Putamen (tissue), 1 donor: ENCODE measurements around the gene BBS9.
"Not testable (repeated sequence)": the region's sequence is repeated elsewhere in the genome, so short reads cannot be mapped to it uniquely, and the experiment has no call there.

Source experiments
- DNase-seq: peaks from one replicate; pipeline ENCODE4 v3.0.0-alpha.2; 2016; ENCODE audit warnings: low spot score

The BBS9 gene

GRCh38 chr7:33196221-33196620 is 66.9 kb downstream of the BBS9 start:
- DNase-seq, result no peak

DNA sequence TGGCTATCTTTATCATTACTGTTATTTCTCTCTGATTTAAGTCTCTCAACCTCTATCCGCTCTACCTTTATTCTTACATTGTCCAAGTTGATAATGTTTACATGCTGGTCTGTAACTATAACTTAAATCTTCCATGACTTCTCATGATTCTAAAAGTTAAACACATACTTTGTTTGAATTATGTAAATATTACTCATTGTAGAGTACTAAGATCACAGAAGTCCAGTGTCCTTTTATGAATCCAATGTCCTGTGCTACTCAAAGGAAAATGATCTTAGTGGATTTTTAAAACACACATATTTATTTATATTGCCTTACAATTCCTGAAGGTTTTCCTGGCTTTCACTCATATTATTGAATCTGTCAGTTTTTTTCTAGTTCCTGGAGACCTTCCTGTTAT is 70.9 kb downstream of the BBS9 start:
- no peak for DNase-seq

- no peak for DNase-seq
These were observed 72.5 kb downstream of the BBS9 start for GRCh38 chr7:33201821-33202220.

DNA sequence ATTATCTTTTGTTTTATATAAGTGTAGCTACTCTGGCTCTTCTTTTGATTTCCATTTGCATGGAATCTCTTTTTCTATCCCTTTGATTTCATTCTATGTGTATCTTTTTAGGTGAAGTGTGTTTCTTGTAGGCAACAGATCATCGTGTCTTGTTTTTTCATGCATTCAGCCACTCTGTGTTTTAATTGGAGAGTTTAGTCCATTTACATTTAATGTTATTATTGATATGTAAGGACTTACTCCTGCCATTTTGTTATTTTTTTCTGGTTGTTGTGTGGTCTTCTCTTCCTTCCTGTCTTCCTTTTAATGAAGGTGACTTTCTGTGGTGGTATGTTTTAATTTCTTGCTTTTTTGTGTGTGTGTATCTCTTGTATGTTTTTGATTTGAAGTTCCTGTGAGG is 81.6 kb downstream of the BBS9 start:
- DNase-seq, result no peak

- DNase-seq, result no peak
These were observed 82.8 kb downstream of the BBS9 start for GRCh38 chr7:33212144-33212543.

DNA sequence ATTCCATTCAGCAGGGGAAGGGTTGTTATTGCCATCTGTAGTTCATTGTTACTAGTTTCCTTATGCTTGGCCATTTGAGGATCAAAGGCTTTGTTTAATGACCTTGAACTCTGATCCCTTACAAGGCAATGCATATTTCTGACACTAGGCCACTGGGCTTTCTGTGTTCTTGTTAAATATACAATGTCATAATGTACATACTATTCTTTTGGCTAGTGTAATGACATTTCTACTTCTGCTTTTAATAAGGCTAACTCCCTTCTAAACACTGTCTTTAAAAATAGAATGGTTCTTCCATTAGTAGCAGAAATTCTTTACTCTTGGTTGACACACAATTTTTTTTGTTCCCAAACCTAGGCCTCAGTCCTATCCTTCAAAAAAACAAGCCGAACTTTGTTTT is 86.6 kb downstream of the BBS9 start:
- DNase-seq, result no peak

DNA sequence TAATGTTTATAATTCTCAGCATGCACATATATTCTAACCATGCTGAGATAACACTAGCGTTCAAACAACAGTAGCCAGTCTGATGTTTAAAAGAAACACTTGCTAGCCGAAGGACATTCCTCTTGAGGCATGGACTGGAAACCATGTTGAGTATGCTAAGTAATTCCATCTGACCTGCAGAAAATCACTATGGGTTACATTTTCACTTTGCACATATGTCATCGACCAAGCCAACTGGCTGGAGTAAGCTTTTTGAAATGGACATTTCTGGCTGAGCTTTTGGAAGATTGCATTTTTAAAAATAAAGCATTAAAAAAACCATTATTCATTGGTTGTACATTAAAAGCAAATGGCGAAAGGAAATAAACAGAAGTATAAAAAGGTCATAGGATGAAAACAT is 88.2 kb downstream of the BBS9 start:
- no peak for DNase-seq

DNA sequence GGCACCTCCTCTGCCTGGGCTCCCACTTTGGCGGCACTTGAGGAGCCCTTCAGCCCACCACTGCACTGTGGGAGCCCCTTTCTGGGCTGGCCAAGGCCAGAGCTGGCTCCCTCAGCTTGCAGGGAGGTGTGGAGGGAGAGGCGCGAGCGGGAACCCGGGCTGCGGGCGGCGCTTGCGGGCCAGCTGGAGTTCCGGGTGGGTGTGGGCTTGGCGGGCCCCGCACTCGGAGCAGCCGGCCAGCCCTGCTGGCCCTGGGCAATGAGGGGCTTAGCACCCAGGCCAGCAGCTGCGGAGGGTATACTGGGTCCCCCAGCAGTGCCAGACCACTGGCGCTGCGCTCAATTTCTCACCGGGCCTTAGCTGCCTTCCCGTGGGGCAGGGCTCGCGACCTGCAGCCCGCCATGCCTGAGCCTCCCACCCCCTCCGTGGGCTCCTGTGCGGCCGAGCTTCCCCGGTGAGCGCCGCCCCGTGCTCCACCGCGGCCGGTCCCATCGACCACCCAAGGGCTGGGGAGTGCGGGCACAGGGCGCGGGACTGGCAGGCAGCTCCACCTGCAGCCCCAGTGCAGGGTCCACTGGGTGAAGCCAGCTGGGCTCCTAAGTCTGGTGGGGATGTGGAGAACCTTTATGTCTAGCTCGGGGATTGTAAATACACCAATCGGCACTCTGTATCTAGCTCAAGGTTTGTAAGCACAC is 89.6 kb downstream of the BBS9 start:
- not testable (repeated sequence) for DNase-seq

DNA sequence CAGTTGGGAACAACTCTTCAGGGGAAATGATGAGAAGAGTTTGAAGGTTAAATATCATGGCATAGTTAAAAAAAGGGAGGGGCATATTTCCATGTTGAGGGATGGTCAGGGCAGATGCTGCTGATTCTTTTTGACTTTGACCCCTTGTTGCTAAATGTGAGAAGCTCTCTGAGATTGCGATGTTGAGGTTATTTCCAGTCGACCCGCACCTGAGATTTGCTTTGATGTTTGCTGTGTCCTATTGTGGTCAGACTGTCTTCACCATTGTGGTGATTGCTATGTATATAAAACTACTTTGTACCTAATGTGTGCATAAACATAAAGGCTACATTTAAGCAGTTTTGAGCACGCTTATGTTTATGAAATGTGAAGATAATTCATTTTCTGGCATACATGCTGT is 90.9 kb downstream of the BBS9 start:
- DNase-seq, result no peak

DNA sequence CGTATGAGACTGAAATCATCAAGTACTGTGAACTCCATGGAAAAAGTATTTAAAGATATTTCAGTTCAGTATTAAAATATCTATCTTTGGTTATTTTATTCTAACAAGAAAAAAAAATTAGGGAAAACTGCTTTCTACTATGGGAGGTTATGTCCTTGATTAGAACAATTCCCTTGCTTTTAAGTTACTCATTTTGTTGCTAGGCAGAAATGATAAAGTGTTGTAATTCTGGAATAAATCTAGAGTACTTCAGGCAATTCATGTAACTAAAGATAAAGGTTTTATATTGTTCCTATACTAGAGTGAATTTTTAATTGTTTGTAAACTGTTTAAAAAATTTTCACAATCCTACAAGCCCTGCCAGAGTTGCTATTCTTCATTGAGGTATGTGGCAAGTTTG is 92.0 kb downstream of the BBS9 start:
- DNase-seq, result no peak

DNA sequence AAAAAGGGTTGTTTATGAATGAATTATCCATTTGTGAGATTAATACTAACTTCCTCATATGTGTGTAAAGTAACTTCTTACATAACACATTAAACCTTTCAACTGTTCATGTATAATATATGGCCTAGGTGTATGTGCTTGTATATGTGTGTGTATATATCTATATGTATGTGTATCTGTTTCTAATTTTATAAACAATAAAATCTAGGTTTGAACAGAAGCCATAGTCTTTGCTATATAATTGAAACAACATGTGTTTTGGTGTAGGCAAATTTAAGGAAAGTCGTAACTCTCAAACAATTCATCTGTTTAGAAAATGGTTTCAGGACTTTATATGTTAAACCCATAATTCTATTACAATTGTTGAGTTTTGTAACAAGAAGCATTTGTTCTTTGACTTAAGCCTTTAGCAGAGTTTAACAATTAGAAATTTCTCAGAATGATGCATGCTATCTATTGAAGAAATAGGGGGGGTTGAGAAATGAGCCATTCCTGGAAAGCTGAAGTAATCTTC is 103.3 kb downstream of the BBS9 start:
- DNase-seq, result no peak

GRCh38 chr7:33233659-33234058 is 104.3 kb downstream of the BBS9 start:
- no peak for DNase-seq

DNA sequence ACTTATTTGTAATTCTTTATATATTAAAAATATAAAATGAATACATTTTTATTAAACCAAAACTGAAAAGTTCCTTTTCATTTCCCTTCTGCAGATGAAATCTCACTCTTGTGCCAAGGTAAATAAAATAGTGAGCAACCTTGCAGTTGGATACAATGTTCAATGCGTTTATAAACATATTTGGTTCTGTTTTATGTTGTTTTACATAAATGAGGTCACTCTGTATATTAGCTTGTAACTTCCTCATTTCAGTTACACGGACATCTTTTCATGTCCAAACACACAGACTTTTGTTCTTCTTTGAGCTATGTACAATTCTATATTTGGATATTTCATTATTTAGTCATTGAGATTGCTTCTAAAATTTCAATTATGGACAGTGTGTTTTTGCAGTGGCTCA is 107.7 kb downstream of the BBS9 start:
- no peak for DNase-seq

- peak; percentile 42 for DNase-seq
These were observed 114.0 kb downstream of the BBS9 start for GRCh38 chr7:33243319-33243881.

- no peak for DNase-seq
These were observed 119.3 kb downstream of the BBS9 start for GRCh38 chr7:33248671-33249070.

DNA sequence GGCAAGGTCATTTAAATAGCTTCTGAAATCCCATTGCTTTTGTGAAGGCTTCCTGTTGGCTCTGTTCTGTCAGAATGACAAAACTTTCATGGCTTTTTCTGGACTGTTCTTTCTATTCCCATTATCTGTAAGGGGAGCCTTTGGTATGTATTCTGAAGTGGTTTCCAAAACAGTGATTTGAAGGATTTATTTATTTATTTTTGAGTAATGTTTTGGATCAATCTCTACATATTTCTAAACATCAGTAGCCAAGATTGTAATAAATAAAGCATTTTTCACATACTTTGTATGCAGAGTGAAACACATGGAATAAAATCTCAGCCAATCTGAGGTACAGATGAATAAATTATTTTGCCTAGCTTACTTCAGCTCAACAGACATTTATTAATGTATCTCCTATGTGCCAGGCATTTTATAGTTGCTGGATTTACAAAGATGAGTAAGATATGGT is 121.1 kb downstream of the BBS9 start:
- DNase-seq, result no peak

- no peak for DNase-seq
These were observed 121.9 kb downstream of the BBS9 start for GRCh38 chr7:33251301-33251700.

- DNase-seq, result no peak
These were observed 129.2 kb downstream of the BBS9 start for GRCh38 chr7:33258491-33258951.

GRCh38 chr7:33261585-33261984 is 132.2 kb downstream of the BBS9 start:
- no peak for DNase-seq

GRCh38 chr7:33262476-33262875 is 133.1 kb downstream of the BBS9 start:
- no peak for DNase-seq

DNA sequence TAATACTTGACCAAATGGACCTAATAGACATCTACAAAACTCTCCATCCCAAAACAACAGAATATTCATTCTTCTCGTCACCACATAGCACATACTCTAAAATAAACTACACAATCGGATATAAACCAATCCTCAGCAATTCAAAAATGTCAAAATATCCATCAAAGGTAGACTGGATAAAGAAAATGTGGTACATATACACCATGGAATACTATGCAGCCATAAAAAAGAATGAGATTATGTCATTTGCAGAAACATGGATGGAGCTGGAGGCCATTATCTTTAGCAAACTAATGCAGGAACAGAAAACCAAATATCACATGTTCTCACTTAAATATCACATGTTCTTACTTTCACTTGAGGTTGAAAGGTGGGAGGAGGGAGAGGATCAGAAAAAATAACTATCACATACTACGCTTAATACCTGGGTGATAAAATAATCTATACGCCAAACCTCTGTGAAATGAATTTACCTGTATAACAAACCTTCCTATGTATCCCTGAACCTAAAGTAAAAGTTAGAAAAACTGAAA is 142.5 kb downstream of the BBS9 start:
- DNase-seq, result not testable (repeated sequence)

DNA sequence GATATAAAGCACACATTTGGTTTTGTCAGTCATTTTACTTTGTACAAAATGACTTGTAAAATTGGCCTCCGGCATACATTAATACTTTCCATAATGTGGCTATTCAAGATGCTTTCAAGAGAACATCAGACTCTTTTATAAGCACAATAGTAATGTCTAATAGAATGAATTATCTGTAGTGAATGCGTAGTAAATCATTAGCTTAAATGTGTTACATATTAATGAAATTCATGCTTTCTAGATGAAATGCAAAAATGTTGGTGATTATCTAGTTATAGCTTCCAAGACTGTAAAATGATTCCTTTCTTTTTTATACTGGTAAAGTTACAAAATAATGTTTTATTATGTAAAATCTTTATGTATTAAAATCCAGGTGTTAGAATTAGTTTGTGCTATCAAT is 144.0 kb downstream of the BBS9 start:
- no peak for DNase-seq

- DNase-seq, result no peak
These were observed 147.0 kb downstream of the BBS9 start for GRCh38 chr7:33276325-33276724.

DNA sequence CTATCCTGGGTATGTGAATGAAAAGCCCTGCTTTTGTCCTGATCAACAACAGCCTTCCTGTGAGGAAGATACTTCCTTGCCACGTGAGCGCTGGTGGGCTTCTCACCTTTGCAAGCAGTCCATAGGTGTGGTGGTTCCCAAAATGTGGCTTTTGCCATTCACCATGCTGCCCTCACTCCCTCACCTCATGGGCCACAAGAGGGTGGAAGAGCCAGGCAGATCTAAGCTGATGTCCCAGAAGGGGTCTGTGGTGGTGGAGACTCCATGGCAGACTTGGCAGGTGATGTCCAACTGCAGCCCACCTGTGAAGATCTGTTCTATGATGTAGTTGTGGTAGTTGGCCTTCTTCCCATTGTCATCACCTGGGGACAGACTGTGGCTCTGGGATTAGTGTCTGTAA is 147.4 kb downstream of the BBS9 start:
- no peak for DNase-seq
